SU-DHL-6 (cell line): ENCODE results near the gene SLC24A3.

Experiments used
- H2AFZ ChIP-seq: fragments of 200-600 bp; sonication (generic); 2 replicates; pipeline ENCODE4 v1.6.1; 2014; ENCODE audit warnings: low read depth, mild to moderate bottlenecking, moderate library complexity, mixed read lengths, antibody characterized with exemption, low read length; ENCODE audit not compliant: severe bottlenecking
- H3F3A ChIP-seq: fragments of 200-600 bp; shearing (Covaris generic); 2 replicates; pipeline ENCODE4 v1.6.0; 2016; ENCODE audit warnings: antibody characterized with exemption, mild to moderate bottlenecking; ENCODE audit not compliant: insufficient read depth
- H3K27ac ChIP-seq: fragments of 200-600 bp; sonication (generic); 2 replicates; pipeline ENCODE4 v1.5.1; 2016; ENCODE audit warnings: low read depth, mild to moderate bottlenecking, low read length, moderate library complexity, mixed read lengths
- H3K27me3 ChIP-seq: fragments of 200-600 bp; sonication (generic), shearing (Covaris generic); 2 replicates; pipeline ENCODE4 v1.6.0; 2014; ENCODE audit warnings: mild to moderate bottlenecking, low read length
- H3K36me3 ChIP-seq: fragments of 200-600 bp; sonication (generic); 2 replicates; pipeline ENCODE4 v1.6.1; 2014; ENCODE audit warnings: mild to moderate bottlenecking, low read length, mixed read lengths
- H3K4me2 ChIP-seq: fragments of 300-600, 200-600 bp; shearing (Covaris generic), sonication (generic); 2 replicates; pipeline ENCODE4 v1.6.0; 2014; ENCODE audit warnings: low read length, low read depth, mild to moderate bottlenecking; ENCODE audit not compliant: poor library complexity, severe bottlenecking
- H3K4me3 ChIP-seq: fragments of 200-600 bp; sonication (generic); 2 replicates; pipeline ENCODE4 v1.5.1; 2014; ENCODE audit warnings: antibody characterized with exemption, low read length, mild to moderate bottlenecking, mixed read lengths; ENCODE audit not compliant: insufficient read depth, poor library complexity, severe bottlenecking
- H3K79me2 ChIP-seq: fragments of 200-600 bp; sonication (generic); 2 replicates; pipeline ENCODE4 v1.6.1; 2014; ENCODE audit warnings: mild to moderate bottlenecking, low read length, moderate library complexity; ENCODE audit not compliant: insufficient read depth
- H3K9ac ChIP-seq: fragments of 200-600 bp; sonication (generic); 2 replicates; pipeline ENCODE4 v1.7.0; 2014; ENCODE audit warnings: mild to moderate bottlenecking, low read length
- H3K9me2 ChIP-seq: fragments of 200-600 bp; sonication (generic); replicated peaks from 2 replicates; pipeline ENCODE4 v1.6.1; 2014; ENCODE audit warnings: low read length; ENCODE audit not compliant: insufficient read depth
- H3K9me3 ChIP-seq: fragments of 200-600 bp; sonication (generic); 2 replicates; pipeline ENCODE4 v1.6.1; 2014; ENCODE audit warnings: low read length, mixed read lengths; ENCODE audit not compliant: insufficient read depth
- H4K20me1 ChIP-seq: fragments of 200-600 bp; sonication (generic); 2 replicates; pipeline ENCODE4 v1.6.1; 2014; ENCODE audit warnings: low read depth, mild to moderate bottlenecking, antibody characterized with exemption, low read length, moderate library complexity, mixed read lengths
- CTCF ChIP-seq: fragments of 200-600 bp; sonication (generic); IDR thresholded peaks from one replicate; pipeline ENCODE4 v1.5.1; 2017; ENCODE audit warnings: antibody characterized with exemption, mild to moderate bottlenecking, low read length, moderate library complexity; ENCODE audit not compliant: insufficient read depth, poor library complexity, severe bottlenecking
- EZH2phosphoT487 ChIP-seq: fragments of 200-600 bp; sonication (generic), shearing (Covaris generic); conservative IDR thresholded peaks from 2 replicates; pipeline ENCODE4 v1.6.1; 2018; ENCODE audit warnings: mild to moderate bottlenecking, antibody characterized with exemption, low read length, moderate library complexity, mixed read lengths

SLC24A3 gene

GRCh38 chr20:19723051-19723450 is 510.6 kb downstream of the SLC24A3 start:
- H3K79me2 ChIP-seq: no peaks in the 10 kb centered on the region
- no peak overlapping the region for H3K27ac ChIP-seq
- H3K9ac ChIP-seq: no peak overlapping the region
- no peaks in the 10 kb centered on the region for H3F3A ChIP-seq
- H3K27me3 ChIP-seq: no peaks in the 10 kb centered on the region
- H3K36me3 ChIP-seq: no peaks in the 10 kb centered on the region
- TF ChIP-seq CTCF: no peak
- TF ChIP-seq EZH2phosphoT487: no peak
- H4K20me1 ChIP-seq: no peaks in the 10 kb centered on the region
- H3K4me3 ChIP-seq: no peak overlapping the region
- H3K9me3 ChIP-seq: no peaks in the 10 kb centered on the region
- no peak overlapping the region for H2AFZ ChIP-seq
- no peaks in the 10 kb centered on the region for H3K9me2 ChIP-seq
- no peak overlapping the region for H3K4me2 ChIP-seq

DNA sequence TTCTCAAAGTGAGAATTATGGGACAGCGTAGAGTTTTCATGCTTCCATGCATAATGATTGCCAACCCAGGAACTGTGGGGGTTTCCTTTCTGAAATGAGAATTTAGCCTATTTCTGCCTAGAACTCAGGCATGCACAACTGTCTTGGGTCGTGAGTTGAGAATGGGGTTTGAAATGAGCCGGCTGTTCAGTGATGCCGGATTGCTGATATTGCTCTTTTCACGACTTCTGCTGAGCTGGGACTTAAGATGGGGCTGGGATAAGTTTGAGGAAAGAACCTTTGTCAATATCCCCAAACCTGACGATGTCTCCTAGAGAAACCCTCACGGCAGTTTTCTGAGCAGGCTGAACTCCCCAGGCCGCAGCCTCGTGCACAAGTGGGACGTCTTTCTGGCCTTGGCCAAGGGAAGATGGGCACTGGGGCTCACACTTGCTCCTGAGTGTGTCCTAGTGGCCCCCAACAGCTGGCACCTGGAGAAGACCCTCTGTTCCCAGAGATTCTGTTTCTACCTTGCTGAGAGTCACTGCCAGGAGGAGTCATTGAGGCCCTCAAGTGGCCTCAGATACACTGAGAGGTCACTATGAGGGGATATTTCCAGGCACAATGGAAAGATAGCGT is 511.5 kb downstream of the SLC24A3 start:
- Histone ChIP-seq H3K36me3 (no peaks in the 10 kb centered on the region), H3K27ac (no peak overlapping the region), H3K27me3 (no peaks in the 10 kb centered on the region), H2AFZ (no peak overlapping the region), H3K79me2 (no peaks in the 10 kb centered on the region), H3K9me2 (no peaks in the 10 kb centered on the region), H3K9ac (no peak overlapping the region), H3K9me3 (no peaks in the 10 kb centered on the region), H3K4me2 (no peak overlapping the region), H3F3A (no peaks in the 10 kb centered on the region), H3K4me3 (no peak overlapping the region), H4K20me1 (no peaks in the 10 kb centered on the region)
- TF ChIP-seq CTCF: no peak
- no peak for TF ChIP-seq EZH2phosphoT487

DNA sequence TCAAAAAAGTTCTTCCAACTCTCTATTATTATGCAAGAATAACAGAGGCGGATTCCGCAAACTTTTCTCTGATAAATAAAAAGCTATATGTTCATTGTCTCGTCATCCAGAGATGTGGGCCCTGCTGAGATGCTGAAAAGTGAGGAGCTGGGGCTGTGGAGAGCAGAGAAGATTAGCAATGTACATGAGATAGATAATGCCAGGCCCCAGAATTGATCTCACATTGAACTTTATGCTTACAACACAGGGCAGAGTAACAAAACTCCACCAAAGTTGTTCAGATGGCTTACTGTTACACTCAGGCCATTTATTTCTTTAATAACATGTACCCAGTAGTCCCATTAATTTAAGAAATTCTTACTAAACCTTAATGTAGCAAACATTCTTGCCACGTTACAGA is 512.9 kb downstream of the SLC24A3 start:
- no peak overlapping the region for H3K27ac ChIP-seq
- H3K9me2 ChIP-seq: no peaks in the 10 kb centered on the region
- H3K4me3 ChIP-seq: no peak overlapping the region
- no peaks in the 10 kb centered on the region for H3K79me2 ChIP-seq
- H3K36me3 ChIP-seq: no peaks in the 10 kb centered on the region
- no peak overlapping the region for H2AFZ ChIP-seq
- no peak for TF ChIP-seq EZH2phosphoT487
- no peak for TF ChIP-seq CTCF
- H3F3A ChIP-seq: no peaks in the 10 kb centered on the region
- H3K27me3 ChIP-seq: no peaks in the 10 kb centered on the region
- H3K9ac ChIP-seq: no peak overlapping the region
- no peaks in the 10 kb centered on the region for H4K20me1 ChIP-seq
- no peaks in the 10 kb centered on the region for H3K9me3 ChIP-seq
- no peak overlapping the region for H3K4me2 ChIP-seq
